ENCODE measurements around the gene CRIM1. TPM values are rescaled to one million over a fixed set of nuclear protein-coding genes. Genes with fewer than 3 reads are reported as not detected.

CRIM1 gene
- total RNA-seq, 2 donors from 2014 or later = 217 to 465 TPM

- ATAC-seq (ENCODE audit: insufficient number of reproducible peaks, low FRiP score, low read depth) = no peak
- Histone ChIP-seq H3K4me1 (ENCODE audit: control insufficient read depth in 1 of 2, low read depth in 2 of 2) (peaks cover 64 to 95% of the 10 kb centered on the region in 2 donors), H3K36me3 (no peaks in the 10 kb centered on the region), H3K4me3 (no peak overlapping the region), H3K9me3 (no peaks in the 10 kb centered on the region), H3K27me3 (replicated peaks; ENCODE audit: insufficient read depth) (no peaks in the 10 kb centered on the region), H3K27ac (peak overlapping the region; percentile 53 to 61)
- DNase-seq (ENCODE audit: low spot score) = no peak
- no peak for TF ChIP-seq CTCF (IDR thresholded peaks at IDR 0.05)
These were observed 98.1 kb downstream of the CRIM1 start for GRCh38 chr2:36453652-36454051.

GRCh38 chr2:36455011-36455410, 99.4 kb downstream of the CRIM1 start:
- Histone ChIP-seq H3K36me3 (no peaks in the 10 kb centered on the region), H3K27ac (peak overlapping the region; percentile 53 to 61), H3K27me3 (replicated peaks; ENCODE audit: insufficient read depth) (no peaks in the 10 kb centered on the region), H3K4me3 (no peak overlapping the region), H3K9me3 (no peaks in the 10 kb centered on the region), H3K4me1 (ENCODE audit: control insufficient read depth in 1 of 2, low read depth in 2 of 2) (peaks cover 50 to 93% of the 10 kb centered on the region in 2 donors)
- DNase-seq (ENCODE audit: low spot score) (no peak), ATAC-seq (ENCODE audit: insufficient number of reproducible peaks, low FRiP score, low read depth) (no peak)
- no peak for TF ChIP-seq CTCF (IDR thresholded peaks at IDR 0.05)

GRCh38 chr2:36455788-36456187, 100.2 kb downstream of the CRIM1 start:
- Histone ChIP-seq H3K36me3 (no peaks in the 10 kb centered on the region), H3K27me3 (replicated peaks; ENCODE audit: insufficient read depth) (no peaks in the 10 kb centered on the region), H3K4me3 (peak overlapping the region; percentile 48), H3K4me1 (ENCODE audit: control insufficient read depth in 1 of 2, low read depth in 2 of 2) (peaks cover 47 to 93% of the 10 kb centered on the region in 2 donors), H3K9me3 (no peaks in the 10 kb centered on the region), H3K27ac (peak overlapping the region; percentile 61 to 76)
- ATAC-seq (ENCODE audit: insufficient number of reproducible peaks, low FRiP score, low read depth) = no peak
- no peak for TF ChIP-seq CTCF (IDR thresholded peaks at IDR 0.05)
- DNase-seq (ENCODE audit: low spot score) = no peak

- Histone ChIP-seq H3K36me3 (no peaks in the 10 kb centered on the region), H3K27me3 (replicated peaks; ENCODE audit: insufficient read depth) (no peaks in the 10 kb centered on the region), H3K9me3 (no peaks in the 10 kb centered on the region), H3K27ac (peak overlapping the region; percentile 61 to 76), H3K4me1 (ENCODE audit: control insufficient read depth in 1 of 2, low read depth in 2 of 2) (peaks cover 43 to 93% of the 10 kb centered on the region in 2 donors), H3K4me3 (peak overlapping the region; percentile 48)
- TF ChIP-seq CTCF (IDR thresholded peaks at IDR 0.05) = no peak
- DNase-seq (ENCODE audit: low spot score) (peak; percentile 27), ATAC-seq (ENCODE audit: insufficient number of reproducible peaks, low FRiP score, low read depth) (no peak)
These were observed 100.9 kb downstream of the CRIM1 start for GRCh38 chr2:36456227-36457175.

GRCh38 chr2:36458106-36458505, 102.5 kb downstream of the CRIM1 start:
- Histone ChIP-seq H3K27ac (peak overlapping the region; percentile 34 to 61), H3K9me3 (no peaks in the 10 kb centered on the region), H3K4me3 (no peak overlapping the region), H3K27me3 (replicated peaks; ENCODE audit: insufficient read depth) (no peaks in the 10 kb centered on the region), H3K36me3 (no peaks in the 10 kb centered on the region), H3K4me1 (ENCODE audit: control insufficient read depth in 1 of 2, low read depth in 2 of 2) (peaks cover 37 to 91% of the 10 kb centered on the region in 2 donors)
- DNase-seq (ENCODE audit: low spot score) (no peak), ATAC-seq (ENCODE audit: insufficient number of reproducible peaks, low FRiP score, low read depth) (no peak)
- no peak for TF ChIP-seq CTCF (IDR thresholded peaks at IDR 0.05)

Data from thoracic aorta (tissue), 2 donors.